NOMO-1 (cell line): ENCODE measurements around the gene CORIN.

ENCODE experiments used
- DNase-seq, 2 experiments: peaks; one replicate each; lab custom pipeline; 2025; ENCODE audit not compliant: unreplicated experiment in 2 of 2; lab: John Stamatoyannopoulos, UW

CORIN gene

DNA sequence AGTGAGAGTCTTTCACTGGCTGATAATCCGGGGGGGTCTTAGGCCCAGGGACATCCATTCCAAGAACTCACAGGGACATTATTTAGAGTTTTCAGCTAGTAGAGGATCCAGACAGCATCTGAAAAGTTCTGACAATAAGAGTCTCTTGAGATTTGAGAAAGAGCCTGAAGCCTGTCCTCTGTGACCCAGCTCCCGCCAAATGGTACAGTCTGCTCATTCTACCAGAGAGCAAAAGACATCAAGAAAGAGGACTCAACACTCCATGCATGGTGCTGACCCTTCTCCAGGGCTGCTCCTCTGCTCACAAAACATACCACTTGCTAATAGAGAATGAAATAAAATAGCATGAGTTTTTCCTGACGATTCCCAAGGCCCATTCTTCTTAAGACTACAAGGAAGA lies 190.8 kb downstream of the CORIN start:
- DNase-seq: no peak

DNA sequence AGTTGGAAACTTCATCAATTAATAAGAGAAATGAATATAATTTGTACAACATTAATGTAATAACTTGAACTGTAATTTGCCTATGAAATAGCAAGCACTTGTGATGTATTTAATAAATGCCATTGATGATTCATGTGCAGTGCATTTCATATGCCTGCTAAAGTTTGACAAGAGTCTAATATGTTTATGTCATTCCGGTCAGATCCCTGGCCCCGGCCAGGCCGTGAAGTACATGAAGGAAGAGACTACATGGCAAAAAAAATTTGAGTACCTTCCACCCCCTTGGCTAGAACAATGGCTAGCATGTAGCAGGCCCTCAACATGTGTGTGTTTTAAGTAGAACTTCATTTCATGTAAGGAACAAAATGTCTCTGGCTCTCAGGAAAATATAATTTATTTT lies 191.5 kb downstream of the CORIN start:
- DNase-seq: no peak

DNA sequence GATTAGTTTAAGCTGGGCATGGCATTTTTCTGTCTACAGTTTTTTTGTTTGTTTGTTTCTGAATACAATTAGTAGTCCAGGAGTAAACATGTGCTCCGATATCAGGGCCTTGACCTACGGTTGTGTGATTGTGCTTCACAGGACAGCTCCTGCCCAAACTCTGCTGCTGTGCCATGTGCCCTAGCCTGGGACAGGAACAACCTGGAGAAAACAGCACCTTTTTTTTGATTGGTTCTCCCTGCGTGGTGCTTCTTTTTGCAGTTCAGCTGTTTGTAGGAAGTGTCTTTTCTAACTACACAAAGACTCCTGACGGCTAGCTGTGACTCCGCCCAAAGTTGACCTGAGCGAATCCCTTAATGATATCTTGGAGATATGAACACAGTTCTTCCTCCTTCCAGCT lies 194.0 kb downstream of the CORIN start:
- DNase-seq: no peak

DNA sequence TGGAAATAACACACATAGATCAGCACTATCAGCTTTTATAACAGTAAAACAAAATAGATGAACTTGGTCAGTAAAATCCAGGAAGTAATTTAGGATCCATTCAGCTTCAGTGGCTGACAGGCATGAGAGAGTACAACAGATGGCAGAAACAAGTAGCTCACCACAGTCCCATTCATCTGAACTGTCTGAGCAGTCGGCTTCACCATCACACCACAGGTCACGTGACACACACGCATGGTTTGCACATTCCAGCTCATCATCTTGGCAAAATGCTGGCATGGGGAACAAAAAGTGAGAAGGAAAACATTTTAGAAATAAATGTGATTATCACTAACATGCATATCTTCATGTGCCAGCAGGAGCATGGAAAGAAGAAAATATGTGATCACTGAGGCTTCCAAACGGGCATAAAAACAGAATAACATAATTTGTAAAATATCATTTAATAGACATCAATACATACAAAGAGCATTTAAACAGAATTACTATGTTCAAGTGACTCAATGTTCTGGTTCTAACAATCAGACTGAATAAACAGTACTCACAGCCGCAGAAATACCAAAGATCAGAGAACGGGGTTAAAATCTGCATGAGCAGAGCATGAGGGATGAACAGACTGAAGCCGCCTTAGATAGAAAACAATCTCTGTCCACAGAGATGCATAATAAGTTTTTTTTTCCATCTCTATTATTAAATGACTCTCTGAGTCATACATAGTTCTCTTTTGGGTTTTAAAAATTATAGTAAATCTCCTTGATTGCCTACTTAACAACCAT lies 194.7 kb downstream of the CORIN start:
- no peak for DNase-seq

DNA sequence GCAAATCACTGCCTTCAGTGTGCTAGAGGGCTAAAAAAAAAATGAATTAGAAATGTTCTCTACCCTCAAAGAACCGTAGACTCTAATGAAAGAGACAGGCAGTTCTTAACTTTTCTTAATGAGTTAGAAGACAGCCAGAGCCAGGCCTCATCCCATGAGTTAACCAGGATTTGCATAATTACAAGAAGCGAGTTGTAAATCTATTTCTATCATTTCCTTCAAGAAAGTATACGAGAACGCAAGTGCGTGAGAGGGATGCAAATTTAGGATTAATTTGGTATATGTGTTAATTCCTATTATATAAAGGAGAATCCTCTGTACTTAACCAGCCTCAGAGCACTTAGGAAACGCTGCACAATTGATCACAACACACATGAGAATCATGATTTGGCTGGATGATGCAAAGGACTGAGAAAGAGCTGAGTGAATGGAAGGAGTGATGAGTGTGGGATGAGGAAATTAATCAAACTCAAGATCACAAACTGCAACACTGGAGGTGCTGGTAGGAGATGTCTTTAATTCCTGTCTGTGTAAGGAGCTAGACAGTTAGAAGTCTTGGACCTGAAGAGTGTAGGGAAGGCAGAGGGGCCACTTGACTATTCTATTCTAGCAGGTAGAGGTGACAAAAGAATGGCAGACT lies 195.6 kb downstream of the CORIN start:
- DNase-seq: no peak

DNA sequence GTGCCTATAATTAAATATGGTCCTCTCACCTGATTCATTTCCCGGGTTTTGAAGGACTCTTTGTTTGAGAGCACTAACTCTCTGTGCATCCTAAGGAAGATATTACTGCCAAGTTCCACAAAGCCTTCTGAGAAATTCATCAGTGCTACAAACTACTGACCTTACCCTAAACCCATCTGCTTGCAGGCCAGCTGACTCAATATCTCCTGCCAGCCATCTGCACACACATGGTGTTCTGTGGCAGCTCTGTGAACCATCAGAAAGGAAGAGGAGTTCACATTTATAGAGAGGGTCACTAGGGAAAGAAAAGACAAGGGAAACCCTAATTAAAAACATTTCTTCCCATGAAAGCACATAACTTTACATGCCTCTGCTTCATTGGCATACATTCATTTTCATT lies 196.1 kb downstream of the CORIN start:
- DNase-seq: no peak

DNA sequence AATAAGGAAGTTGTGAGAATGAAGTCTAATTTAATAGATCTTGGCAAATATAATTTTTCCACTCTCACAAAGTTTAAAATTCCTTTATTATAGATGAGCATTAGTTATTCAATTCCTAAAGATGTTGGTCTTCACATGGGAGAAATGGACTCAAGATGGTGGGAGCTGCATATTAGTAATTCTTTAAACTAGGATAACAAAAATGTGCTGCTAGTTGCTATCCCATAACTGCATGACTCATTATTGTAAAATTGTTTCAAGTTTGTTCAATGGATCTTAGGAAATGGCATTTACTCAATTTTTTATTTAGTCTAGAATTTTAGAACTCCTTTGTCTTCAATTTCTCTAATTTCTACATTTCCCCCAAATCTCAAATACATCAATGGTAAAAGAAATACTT lies 197.0 kb downstream of the CORIN start:
- DNase-seq: no peak

DNA sequence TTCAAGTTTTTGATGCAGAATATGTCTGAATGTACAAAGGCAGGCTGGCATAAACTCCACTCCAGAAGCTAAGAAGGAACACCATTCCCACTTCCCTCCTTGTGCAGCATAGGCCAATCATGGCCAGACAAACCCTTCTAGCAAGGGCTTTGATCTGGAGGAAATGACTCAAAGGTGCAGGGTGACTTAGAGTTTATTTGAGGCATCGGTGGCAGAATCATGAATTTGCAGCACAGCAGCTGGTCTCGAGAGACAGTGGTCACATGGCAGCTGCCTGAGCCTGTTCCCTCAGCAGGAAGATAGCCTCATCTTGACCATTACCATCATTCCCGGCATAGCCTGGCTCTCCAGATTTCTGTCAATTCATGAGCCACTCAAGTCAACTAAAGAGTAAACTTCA lies 198.3 kb downstream of the CORIN start:
- no peak for DNase-seq

DNA sequence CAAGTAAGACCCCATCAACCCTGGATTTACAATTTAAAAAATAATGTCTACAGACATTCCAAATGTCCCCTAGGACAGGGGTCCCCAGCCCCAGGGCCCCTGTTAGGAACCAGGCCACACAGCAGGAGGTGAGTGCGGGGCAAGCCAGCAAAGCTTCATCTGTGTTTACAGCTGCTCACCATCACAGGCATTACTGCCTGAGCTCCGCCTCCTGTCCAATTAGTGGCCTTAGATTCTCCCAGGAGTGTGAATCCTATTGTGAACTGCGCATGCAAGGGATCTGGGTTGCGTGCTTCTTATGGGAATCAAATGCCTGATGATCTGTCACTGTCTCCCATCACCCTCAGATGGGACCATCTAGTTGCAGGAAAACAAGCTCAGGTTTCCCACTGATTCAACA lies 206.7 kb downstream of the CORIN start:
- DNase-seq: no peak

DNA sequence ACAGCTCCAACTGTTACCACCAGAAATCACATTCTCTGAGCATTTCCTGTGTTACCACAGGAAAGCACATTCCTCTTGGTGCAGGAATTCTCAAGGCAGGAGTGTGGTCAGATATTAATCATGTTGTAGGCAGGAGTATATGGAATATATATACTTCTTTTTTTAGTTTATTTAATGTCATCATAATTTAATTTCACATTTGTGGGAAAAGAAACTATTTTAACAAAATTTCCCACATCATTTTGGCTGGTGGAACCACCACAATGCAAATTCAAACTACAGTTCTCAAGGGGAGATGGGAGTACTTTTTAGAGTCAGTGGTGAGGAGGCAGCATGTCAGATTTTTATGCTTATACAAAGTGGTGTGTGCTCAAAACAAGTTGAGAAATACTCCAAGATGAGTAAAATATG lies 213.8 kb downstream of the CORIN start:
- DNase-seq: no peak

DNA sequence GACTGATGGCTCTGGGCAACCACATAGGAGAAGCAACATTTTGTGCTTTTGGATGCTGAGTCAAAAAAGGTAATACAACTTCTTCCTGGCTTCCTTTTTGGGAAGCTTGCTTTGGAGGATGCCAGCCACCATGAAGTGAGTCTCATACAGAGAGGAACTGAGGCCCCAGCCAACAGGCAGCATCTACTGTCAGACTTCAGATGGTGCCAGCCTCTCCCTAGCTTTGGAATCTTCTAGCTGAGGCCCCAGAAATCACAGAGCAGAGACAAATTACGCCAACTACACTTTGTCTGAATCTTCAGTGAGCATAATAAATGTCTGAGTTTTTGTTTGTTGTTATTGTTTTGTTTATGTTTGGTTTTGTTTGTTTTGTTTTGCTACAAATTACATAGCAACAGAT lies 216.7 kb downstream of the CORIN start:
- DNase-seq: no peak

DNA sequence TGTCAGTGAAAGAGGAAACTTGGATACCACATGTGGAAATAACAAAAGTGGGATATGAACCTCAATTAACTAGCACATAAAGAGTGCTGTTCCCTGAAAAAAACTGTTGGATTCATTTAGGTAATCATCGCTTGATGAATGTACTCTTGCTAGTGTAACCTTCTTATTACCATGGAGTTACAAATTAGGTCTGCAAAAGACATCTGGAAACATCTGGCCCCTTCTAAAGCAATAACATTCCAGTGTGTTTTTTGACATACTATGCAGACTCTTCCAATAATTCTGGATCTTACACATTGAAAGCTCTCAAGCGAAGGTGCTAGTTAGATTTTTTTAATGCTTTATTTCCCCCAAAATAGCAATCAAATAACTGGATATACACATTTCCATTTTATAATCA lies 218.2 kb downstream of the CORIN start:
- no peak for DNase-seq

DNA sequence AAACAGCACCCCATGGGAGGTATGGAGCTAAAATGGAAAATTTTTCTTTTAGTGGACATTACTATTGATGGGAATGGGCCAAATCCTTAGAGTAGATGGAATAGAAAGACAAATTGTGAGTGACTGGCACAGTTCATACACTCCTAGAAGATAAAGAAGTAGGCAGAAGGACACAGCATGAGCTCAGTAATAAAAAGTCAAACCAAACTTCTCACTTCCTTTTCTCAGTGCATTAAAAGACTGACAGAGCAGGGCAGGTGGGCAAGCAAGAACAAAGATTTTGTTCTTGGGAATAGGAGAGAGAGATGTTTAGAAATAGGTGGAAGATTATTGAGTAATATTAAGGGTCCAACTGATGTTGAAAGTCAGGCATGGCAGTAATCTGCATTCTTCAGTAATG lies 220.3 kb downstream of the CORIN start:
- no peak for DNase-seq

DNA sequence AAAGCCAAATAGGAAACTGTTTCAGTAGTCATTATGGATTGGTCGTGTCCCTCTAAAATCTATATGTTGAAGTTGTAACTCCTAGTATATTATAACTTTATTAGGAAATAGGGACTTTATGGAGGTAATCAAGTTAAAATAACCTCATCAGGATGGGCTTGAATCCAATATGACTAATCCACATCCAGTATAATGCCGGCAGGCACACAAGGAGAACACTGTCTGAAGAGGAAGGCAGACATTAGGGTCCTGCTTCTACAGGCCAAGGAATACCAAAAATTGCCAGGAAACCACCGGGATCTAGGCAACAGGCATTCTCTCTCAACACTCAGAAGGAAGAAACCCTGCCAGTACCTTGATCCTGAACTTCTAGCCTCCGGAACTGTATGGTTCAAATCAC lies 222.5 kb downstream of the CORIN start:
- no peak for DNase-seq

DNA sequence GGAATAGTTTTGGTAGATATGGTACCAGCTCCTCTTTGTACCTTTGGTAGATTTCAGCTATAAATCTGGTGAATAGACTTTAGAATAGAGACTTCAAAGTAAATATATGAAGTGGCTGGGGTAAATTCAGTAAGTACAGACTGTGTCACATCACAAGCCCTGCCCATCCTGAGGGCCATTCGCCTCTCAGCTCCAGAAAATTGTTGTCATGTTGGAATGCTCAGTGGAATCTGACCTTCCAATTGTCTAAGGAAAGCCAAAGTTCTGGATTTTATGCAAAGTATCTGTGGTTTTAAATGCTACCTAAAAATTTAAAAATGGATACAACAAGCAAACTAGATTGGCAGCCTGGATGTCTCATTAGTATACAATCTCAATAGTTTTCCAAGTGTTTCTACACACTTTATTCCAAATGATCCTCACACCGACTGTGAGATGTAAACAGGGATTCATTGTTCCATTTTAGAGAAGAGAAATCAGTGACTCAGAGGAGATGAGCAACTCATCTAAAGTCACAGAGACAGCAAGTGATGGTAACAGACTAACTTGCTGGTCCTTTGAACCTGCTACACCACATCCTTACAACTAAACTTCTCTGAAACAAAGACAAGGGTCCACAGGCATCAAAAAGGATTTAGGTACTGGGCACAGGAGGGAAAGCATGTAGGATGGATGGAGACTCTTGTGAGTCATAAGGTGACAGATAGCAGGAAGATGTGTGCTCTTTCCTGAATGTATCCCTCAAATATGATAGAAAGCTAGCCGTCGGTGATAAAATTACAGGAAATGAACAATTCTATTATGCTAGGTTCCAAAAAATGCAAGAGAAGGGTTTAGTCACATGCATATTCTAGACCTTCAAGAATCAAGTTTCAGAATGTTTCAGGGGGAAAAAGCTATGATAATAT lies 225.5 kb downstream of the CORIN start:
- no peak for DNase-seq

DNA sequence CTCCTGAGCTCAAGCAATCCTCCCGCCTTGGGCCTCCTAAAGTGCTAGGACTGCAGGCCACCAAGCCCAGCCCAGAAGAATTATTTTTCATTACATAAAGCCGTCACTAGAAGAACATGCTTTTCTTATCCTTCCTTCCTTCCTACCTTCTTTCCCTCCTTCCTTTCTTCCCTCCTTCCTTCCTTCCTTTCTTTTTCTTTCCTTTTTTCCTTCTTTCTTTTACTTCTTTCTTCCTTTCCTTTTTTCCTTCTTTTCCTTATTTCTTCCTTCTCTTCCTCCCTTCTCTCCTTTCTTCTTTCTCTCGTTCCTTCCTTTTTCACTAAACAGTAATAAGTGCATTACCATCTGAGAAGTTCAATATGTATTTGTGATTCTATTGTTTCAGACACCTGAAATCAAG lies 231.4 kb downstream of the CORIN start:
- DNase-seq: no peak

DNA sequence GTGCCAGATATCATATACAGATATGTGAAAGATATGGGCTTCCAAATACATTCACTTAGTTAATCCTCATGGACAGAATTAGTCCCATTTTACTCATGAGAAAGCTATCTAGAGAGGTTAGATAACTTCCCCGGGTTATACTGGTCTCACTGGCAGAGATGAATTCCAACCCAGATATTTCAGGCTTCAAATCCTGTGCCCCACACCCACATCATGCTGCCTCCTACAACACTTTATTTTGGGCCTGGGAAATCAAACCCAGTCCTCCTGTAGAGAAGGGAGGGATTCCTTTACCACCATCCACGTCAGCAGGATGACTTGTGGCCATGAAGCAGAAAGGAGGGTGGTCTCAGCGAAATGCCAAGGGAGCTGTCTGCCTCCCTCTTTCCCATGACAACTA lies 239.0 kb downstream of the CORIN start:
- no peak for DNase-seq

DNA sequence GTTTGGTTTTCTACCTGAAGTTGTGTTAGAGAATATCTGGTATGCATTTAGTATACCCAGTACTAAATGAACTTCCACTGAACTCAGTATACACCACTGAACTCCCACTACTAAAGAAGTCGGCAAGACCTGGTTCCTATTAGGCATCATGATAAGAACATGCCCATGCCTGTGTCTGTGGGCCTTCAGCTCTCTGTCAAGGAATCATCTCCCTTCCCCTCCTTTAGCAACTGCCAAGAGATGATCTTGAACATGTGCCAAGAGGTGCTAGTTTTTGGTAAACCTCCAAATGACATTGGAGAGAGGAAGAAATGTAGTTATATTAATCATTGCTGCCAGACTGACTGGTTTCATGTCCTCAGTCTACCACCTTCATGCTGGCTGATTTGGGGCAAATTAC lies 239.5 kb downstream of the CORIN start:
- DNase-seq: no peak

DNA sequence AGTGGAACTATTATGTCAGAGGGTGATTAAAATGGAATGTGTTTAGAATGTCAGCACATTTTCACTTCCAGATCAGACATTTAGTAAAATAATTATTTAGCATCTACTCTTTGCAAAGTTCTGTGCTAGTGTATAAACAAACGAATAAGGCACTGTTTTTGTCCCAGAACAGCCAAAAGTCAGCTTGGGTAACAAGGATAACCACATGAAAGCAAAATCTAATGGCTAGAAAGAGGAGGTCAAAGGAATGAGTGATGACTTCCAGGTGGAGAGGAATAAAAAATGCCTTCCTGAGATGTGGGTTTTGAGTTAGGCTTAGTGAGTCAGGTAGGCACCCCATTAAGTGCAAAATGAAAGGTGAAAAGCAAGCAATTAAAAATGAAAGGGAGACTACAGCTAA lies 240.2 kb downstream of the CORIN start:
- DNase-seq: no peak

DNA sequence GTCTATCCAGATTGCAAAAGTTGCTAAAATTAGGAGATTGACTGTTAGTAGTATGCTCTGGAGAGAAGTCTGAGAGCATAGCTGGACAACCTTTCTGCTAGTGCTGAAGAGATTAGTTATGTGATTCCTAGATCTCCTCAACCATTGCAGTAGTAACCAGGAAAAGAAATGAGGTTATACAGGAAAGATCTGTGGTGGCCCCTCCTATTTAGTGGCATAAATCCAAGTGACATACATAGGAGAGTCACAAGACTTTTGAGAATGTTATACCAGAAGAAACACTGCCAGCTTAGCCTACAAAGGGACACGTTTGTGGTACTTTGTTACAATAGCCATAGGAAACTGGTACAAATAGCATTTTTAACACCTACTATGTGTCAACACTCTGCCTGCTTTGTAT lies 247.5 kb downstream of the CORIN start:
- no peak for DNase-seq

DNA sequence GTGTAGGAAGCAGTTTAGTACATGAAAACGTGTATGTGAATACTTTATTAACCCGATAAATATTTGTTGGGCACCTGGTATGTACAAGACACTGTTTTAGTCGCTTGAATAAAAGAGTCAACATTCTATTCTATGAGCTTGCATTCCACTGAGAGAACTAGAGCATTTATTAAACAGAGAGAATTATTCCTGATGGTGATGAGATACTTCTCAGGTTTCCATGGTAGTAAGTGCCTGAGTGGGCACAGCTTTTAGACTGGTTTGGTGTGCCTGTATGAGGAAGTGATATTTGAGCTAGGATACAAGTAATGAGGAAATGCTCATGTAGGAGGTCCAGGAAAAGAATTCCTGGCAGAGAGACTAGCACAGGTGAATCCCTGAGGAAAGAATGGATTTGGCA lies 258.6 kb downstream of the CORIN start:
- no peak for DNase-seq
